ENCODE results near the gene MCRIP2. TPM values are rescaled to one million over a fixed set of nuclear protein-coding genes. Genes with fewer than 3 reads are reported as not detected.

The MCRIP2 gene
- total RNA-seq, 2 donors from 2014 or later = 41.2 to 47.5 TPM

DNA sequence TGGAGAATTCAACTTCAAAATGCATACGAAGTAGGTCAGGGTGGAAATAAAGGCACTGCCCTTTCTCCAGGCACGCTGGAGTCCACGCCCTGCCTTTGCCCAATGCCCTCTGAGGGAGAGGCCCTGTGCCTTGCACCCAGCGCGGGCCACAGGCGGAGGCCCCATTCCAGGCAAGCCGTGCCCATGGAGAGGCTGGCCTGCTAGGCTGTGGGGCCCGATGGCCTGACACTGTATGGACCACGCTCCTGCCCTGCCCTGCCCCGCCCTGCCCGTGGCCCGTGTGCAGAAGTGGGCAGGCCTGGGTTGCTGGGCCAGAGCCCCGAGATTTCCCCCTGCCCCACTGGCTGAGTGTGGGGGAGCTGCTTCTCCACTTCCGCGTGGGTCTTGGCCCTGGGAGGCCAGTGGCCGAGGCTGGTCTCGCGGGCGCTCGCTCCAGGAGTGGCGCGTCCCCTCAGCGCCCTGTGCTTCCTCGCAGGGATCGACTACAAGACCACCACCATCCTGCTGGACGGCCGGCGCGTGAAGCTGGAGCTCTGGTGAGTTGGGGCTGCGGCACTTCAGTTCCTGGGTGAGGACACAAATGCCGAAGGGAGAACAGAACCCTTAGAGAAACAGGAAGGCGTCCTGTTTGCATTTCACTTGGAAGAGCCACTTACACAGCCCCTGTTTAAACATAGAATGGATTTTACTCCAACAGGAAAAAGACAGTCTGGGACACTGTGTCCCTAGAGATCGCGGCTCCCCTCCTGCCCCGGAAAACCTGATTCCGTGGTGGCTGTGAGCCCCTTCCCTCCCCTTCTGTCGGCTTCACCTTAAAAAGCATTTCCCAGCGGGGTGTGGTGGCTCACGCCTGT lies 24.7 kb upstream of the MCRIP2 start:
- Histone ChIP-seq H3K4me1 (no peaks in the 10 kb centered on the region), H3K27me3 (no peaks in the 10 kb centered on the region), H3K27ac (no peak overlapping the region), H3K9me3 (no peaks in the 10 kb centered on the region), H3K4me3 (no peak overlapping the region), H3K36me3 (replicated peaks in 1 of 2; ENCODE audit: insufficient read depth in 1 of 2, low read depth in 2 of 2) (no peaks in the 10 kb centered on the region)
- intact Hi-C loops (cut with DNase I) = no loop called here
- DNase-seq (no peak), ATAC-seq (no peak)
- 92 to 96% methylated on average over 14 to 38 of the region's 39 CpGs for WGBS, 2 donors
- no peak for TF ChIP-seq POLR2A (IDR thresholded peaks at IDR 0.05)
- TF ChIP-seq, protein P1, sequence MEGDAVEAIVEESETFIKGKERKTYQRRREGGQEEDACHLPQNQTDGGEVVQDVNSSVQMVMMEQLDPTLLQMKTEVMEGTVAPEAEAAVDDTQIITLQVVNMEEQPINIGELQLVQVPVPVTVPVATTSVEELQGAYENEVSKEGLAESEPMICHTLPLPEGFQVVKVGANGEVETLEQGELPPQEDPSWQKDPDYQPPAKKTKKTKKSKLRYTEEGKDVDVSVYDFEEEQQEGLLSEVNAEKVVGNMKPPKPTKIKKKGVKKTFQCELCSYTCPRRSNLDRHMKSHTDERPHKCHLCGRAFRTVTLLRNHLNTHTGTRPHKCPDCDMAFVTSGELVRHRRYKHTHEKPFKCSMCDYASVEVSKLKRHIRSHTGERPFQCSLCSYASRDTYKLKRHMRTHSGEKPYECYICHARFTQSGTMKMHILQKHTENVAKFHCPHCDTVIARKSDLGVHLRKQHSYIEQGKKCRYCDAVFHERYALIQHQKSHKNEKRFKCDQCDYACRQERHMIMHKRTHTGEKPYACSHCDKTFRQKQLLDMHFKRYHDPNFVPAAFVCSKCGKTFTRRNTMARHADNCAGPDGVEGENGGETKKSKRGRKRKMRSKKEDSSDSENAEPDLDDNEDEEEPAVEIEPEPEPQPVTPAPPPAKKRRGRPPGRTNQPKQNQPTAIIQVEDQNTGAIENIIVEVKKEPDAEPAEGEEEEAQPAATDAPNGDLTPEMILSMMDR (IDR thresholded peaks at IDR 0.05) = no peak

DNA sequence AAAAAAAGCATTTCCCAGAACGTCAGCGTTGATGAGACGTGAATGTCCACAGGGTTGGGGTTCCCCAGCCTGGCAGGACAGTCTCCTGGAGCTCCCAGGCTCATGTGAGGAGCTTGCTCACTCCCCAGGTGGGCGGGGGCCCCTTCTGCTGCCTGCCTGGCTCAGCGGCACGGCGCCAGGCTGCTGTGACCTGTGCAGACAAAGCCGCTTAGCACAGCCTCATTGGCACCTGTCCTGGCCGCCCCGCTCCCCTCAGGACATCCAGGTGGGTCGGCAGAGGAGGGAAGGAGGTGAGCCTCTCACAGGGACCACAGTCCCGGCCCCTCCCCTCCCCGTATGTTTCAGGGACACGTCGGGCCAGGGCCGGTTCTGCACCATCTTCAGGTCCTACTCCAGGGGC lies 23.8 kb upstream of the MCRIP2 start:
- Histone ChIP-seq H3K9me3 (no peaks in the 10 kb centered on the region), H3K27me3 (no peaks in the 10 kb centered on the region), H3K27ac (no peak overlapping the region), H3K4me1 (no peaks in the 10 kb centered on the region), H3K4me3 (no peak overlapping the region), H3K36me3 (replicated peaks in 1 of 2; ENCODE audit: insufficient read depth in 1 of 2, low read depth in 2 of 2) (no peaks in the 10 kb centered on the region)
- intact Hi-C loops (cut with DNase I) = no loop called here
- ATAC-seq (no peak), DNase-seq (no peak)
- 84 to 89% methylated on average over 12 to 16 of the region's 16 CpGs for WGBS, 2 donors
- TF ChIP-seq, protein P1 (IDR thresholded peaks at IDR 0.05) = no peak
- TF ChIP-seq POLR2A (IDR thresholded peaks at IDR 0.05) = no peak

DNA sequence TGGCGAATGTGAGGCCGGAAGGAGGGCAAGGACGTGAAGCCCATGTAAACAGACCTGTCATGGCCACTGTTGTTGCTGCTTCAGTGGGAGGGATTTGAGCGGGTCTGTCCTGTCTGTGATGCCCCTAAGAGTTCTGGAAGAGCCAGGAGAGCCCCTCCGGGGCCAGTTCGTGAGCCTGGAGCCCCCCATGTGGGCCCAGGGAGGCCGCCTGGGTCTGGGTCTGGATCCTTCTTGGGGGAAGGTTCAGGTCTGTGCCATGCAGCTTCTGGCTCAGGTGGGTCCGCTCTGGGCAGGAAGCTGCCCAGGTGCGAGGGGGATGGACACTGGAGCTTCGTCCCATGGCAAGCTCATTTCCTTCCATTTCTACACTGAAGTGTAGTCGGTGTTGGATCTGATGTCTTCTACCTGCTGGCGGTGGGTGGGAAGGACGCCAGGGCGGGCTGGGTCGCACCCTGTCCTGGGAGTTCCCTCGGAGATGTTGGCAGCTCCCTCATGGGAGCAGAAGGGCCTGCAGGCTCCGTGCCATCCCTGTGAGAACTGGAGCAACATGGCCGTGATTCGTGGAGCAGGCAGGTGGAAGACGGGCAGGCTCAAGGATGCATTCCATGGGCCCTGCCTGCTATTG lies 22.0 kb upstream of the MCRIP2 start:
- Histone ChIP-seq H3K27ac (no peak overlapping the region), H3K9me3 (no peaks in the 10 kb centered on the region), H3K4me3 (no peak overlapping the region), H3K36me3 (replicated peaks in 1 of 2; ENCODE audit: insufficient read depth in 1 of 2, low read depth in 2 of 2) (no peaks in the 10 kb centered on the region), H3K4me1 (no peaks in the 10 kb centered on the region), H3K27me3 (no peaks in the 10 kb centered on the region)
- ATAC-seq = no peak
- intact Hi-C loops (cut with DNase I) = no loop called here
- TF ChIP-seq, protein P1 (IDR thresholded peaks at IDR 0.05) = no peak
- no peak for TF ChIP-seq POLR2A (IDR thresholded peaks at IDR 0.05)
- DNase-seq = no peak
- WGBS, 2 donors = 79 to 84% methylated on average over 4 to 20 of the region's 20 CpGs

DNA sequence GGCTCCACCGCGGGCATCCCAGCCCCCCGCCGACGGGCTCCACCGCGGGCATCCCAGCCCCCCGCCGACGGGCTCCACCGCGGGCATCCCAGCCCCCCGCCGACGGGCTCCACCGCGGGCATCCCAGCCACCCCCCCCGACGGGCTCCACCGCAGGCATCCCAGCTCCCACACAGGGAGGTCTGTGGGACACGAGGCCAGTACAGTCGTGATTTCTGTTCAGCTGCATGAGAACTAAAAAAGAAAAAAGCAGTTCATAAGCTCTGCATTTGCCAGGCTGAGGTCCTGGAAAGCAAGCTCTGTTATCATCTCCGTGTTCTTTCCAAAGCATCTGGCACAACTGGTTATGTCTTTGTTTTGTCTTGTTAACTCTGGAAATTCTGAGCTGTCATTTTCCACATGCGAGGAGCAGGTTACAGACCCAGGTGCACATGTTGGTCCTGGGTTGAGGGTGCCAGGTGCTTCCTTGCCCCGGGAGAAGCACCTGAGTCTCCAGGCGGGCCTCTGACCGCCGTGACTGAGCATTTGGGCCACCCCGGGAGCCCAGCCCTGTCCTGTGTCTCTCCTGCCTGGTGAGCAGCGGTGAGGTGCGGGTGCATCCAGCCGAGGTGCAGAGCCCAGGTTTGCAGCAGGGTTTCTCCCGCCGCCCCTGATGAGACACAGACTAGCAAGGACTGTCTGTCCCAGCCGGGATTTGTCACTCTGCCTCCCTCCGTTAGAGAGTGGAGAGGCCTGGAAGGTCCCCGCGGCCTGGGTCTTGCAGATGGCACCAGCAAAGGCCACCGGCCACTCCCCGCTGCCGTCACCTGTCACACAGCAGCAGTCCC lies 20.7 kb upstream of the MCRIP2 start:
- intact Hi-C loops (cut with DNase I) = no loop called here
- 82 to 84% methylated on average over 14 to 18 of the region's 41 CpGs for WGBS, 2 donors
- DNase-seq (no peak), ATAC-seq (no peak)
- Histone ChIP-seq H3K9me3 (no peaks in the 10 kb centered on the region), H3K4me1 (no peaks in the 10 kb centered on the region), H3K27ac (no peak overlapping the region), H3K4me3 (no peak overlapping the region), H3K36me3 (replicated peaks in 1 of 2; ENCODE audit: insufficient read depth in 1 of 2, low read depth in 2 of 2) (peaks cover 0 to 2% of the 10 kb centered on the region in 2 donors), H3K27me3 (no peaks in the 10 kb centered on the region)
- TF ChIP-seq, protein P1 (IDR thresholded peaks at IDR 0.05) = no peak
- no peak for TF ChIP-seq POLR2A (IDR thresholded peaks at IDR 0.05)

Data from body of pancreas (tissue), 4 donors.